Lung (tissue), 12 donors: ENCODE results near the gene KLHL29. TPM values are rescaled to one million over a fixed set of nuclear protein-coding genes. Genes with fewer than 3 reads are reported as not detected.

ENCODE experiments used
- ATAC-seq: fragments of 200-7000 bp; cut with Tn5 transposase; one replicate; pipeline ENCODE4 v1.9.1; 2020; ENCODE audit warnings: moderate number of reproducible peaks; ENCODE audit not compliant: insufficient read depth, low FRiP score
- DNase-seq, 3 donors: peaks; one replicate each; pipeline ENCODE4 v3.0.0-alpha.2; 2013 to 2017
- H3K27ac ChIP-seq, 2 donors: one replicate each; pipeline ENCODE4 v1.5.1; 2013; ENCODE audit warnings: mild to moderate bottlenecking in 2 of 2, moderate library complexity in 2 of 2, control low read depth in 1 of 2, inconsistent platforms in 1 of 2, low read depth in 1 of 2, low read length in 1 of 2
- H3K27me3 ChIP-seq, 3 donors: one replicate each; pipeline ENCODE4 v1.5.1; 2013; ENCODE audit warnings: low read length in 2 of 3; ENCODE audit not compliant: control insufficient read depth in 3 of 3, insufficient read depth in 3 of 3
- H3K36me3 ChIP-seq, 4 donors: one replicate each; pipeline ENCODE4 v1.5.1; 2013; ENCODE audit warnings: low read length in 4 of 4, mild to moderate bottlenecking in 1 of 4, moderate library complexity in 1 of 4; ENCODE audit not compliant: control insufficient read depth in 4 of 4, insufficient read depth in 4 of 4
- H3K4me1 ChIP-seq, 5 donors: one replicate each; pipeline ENCODE4 v1.5.1; 2013; ENCODE audit warnings: low read length in 5 of 5, mild to moderate bottlenecking in 2 of 5, moderate library complexity in 1 of 5; ENCODE audit not compliant: control insufficient read depth in 5 of 5, insufficient read depth in 5 of 5
- H3K4me3 ChIP-seq: one replicate; pipeline ENCODE4 v1.5.1; 2013; ENCODE audit warnings: mild to moderate bottlenecking, control low read depth, moderate library complexity
- H3K9ac ChIP-seq, 2 donors: one replicate each; pipeline ENCODE4 v1.5.1; 2013; ENCODE audit warnings: low read length in 2 of 2, control low read depth in 1 of 2; ENCODE audit not compliant: insufficient read depth in 1 of 2
- H3K9me3 ChIP-seq, 4 donors: one replicate each; pipeline ENCODE4 v1.5.1; 2013; ENCODE audit warnings: low read length in 3 of 4, mild to moderate bottlenecking in 1 of 4, moderate library complexity in 1 of 4; ENCODE audit not compliant: control insufficient read depth in 4 of 4, insufficient read depth in 3 of 4
- CTCF ChIP-seq: IDR thresholded peaks from 2 replicates; pipeline ENCODE4 v1.5.1; 2012; ENCODE audit warnings: mild to moderate bottlenecking; ENCODE audit errors: control extremely low read depth, extremely low read depth
- WGBS, 2 donors: extraction: QIAGEN DNeasy Blood & Tissue Kit; methylation state at CpG; one replicate each; pipeline ENCODE4 v1.1.7; 2013; 5-methylcytosine and 5-hydroxymethylcytosine counted together
- polyA plus RNA-seq, 2 donors: library from polyadenylated mRNA; stranded (reverse); fragments of 200-250 nt; gene quantifications; one replicate each; pipeline ENCODE4 v1.2.1, GENCODE V29; 2013
- total RNA-seq, 2 donors: library from RNA; depleted of rRNA in 1 of 2; stranded (reverse); fragments of >200 nt in 1 of 2; gene quantifications; one replicate each; pipeline ENCODE4 v1.2.1, GENCODE V29; 2014 to 2021
- donor health status: control.
- donor health status: control.
- donor health status: Bipolar disorder and iron deficiency.
- donor health status: healthy.
- donor health status: DM: yes; HTN: yes; CAD: no.

Gene KLHL29
- total and polyA plus RNA-seq, 4 donors: 2.7 to 16.2 (median 3.5) TPM

GRCh38 chr2:23669413-23670244, 284.6 kb downstream of the KLHL29 start:
- no peaks in the 10 kb centered on the region for H3K36me3 ChIP-seq
- no peak overlapping the region for H3K27ac ChIP-seq
- peak; percentile 68 to 91 (median 76) for DNase-seq
- no peaks in the 10 kb centered on the region for H3K27me3 ChIP-seq
- H3K4me1 ChIP-seq: peaks cover 0 to 11% (median 5%) of the 10 kb centered on the region in 5 donors
- TF ChIP-seq CTCF: no peak
- H3K9ac ChIP-seq: no peak overlapping the region
- H3K4me3 ChIP-seq: no peak overlapping the region
- WGBS, 2 donors: 73 to 86% methylated on average over 22 of the region's 22 CpGs
- no peaks in the 10 kb centered on the region for H3K9me3 ChIP-seq
- ATAC-seq: peak; percentile 44

- peaks cover 0 to 11% (median 5%) of the 10 kb centered on the region in 5 donors for H3K4me1 ChIP-seq
- H3K27ac ChIP-seq: no peak overlapping the region
- H3K9ac ChIP-seq: no peak overlapping the region
- WGBS, 2 donors: 90 to 98% methylated on average over 11 of the region's 11 CpGs
- H3K9me3 ChIP-seq: no peaks in the 10 kb centered on the region
- TF ChIP-seq CTCF: no peak
- no peaks in the 10 kb centered on the region for H3K27me3 ChIP-seq
- DNase-seq (no peak), ATAC-seq (no peak)
- H3K36me3 ChIP-seq: no peaks in the 10 kb centered on the region
- no peak overlapping the region for H3K4me3 ChIP-seq
Observed at GRCh38 chr2:23670245-23670592, 285.2 kb downstream of the KLHL29 start.

GRCh38 chr2:23673082-23673481, 288.1 kb downstream of the KLHL29 start:
- Histone ChIP-seq H3K4me3 (no peak overlapping the region), H3K9me3 (no peaks in the 10 kb centered on the region), H3K4me1 (peaks cover 0 to 11% (median 5%) of the 10 kb centered on the region in 5 donors), H3K27ac (no peak overlapping the region), H3K9ac (no peak overlapping the region), H3K36me3 (no peaks in the 10 kb centered on the region), H3K27me3 (no peaks in the 10 kb centered on the region)
- WGBS, 2 donors: 90 to 97% methylated on average over 6 of the region's 6 CpGs
- no peak for TF ChIP-seq CTCF
- DNase-seq: no peak
- ATAC-seq: no peak
